Erythroblast (primary cell): Measurements from ENCODE around the gene TH.

Experiments used
- DNase-seq, 2 experiments: peaks; one replicate each; lab custom pipeline; 2025; lab: John Stamatoyannopoulos, UW
- GATA1 ChIP-seq: IDR thresholded peaks from 2 replicates; pipeline ENCODE4 v1.6.1; 2011; ENCODE audit warnings: low read depth, mild to moderate bottlenecking, control low read depth, low read length, moderate library complexity
- POLR2A ChIP-seq: IDR thresholded peaks from 2 replicates; pipeline ENCODE4 v1.6.1; 2011; ENCODE audit warnings: mild to moderate bottlenecking, low read length

The TH gene

GRCh38 chr11:2171591-2172003 is at the start of gene TH:
TSS of gene TH (minus strand) at chr11:2171815. CDS start at chr11:2171786, 29 bp downstream.
- no peak for DNase-seq
- no peak for TF ChIP-seq POLR2A
- no peak for TF ChIP-seq GATA1

GRCh38 chr11:2221024-2221423 is 49.4 kb upstream of the TH start:
- no peak for DNase-seq
- no peak for TF ChIP-seq POLR2A
- TF ChIP-seq GATA1 = no peak

GRCh38 chr11:2220173-2220771 is 48.7 kb upstream of the TH start:
- TF ChIP-seq POLR2A (no peak), GATA1 (no peak)
- no peak for DNase-seq

- DNase-seq = no peak
- no peak for TF ChIP-seq GATA1
- TF ChIP-seq POLR2A = no peak
These were observed 47.9 kb upstream of the TH start for GRCh38 chr11:2219318-2220017.

GRCh38 chr11:2218031-2218633 is 46.5 kb upstream of the TH start:
- no peak for DNase-seq
- TF ChIP-seq POLR2A (no peak), GATA1 (no peak)

GRCh38 chr11:2217211-2218030 is 45.8 kb upstream of the TH start:
- TF ChIP-seq POLR2A = no peak
- TF ChIP-seq GATA1 = no peak
- DNase-seq = no peak

GRCh38 chr11:2216400-2217064 is 44.9 kb upstream of the TH start:
- DNase-seq = no peak
- TF ChIP-seq GATA1 (no peak), POLR2A (no peak)

- no peak for DNase-seq
- TF ChIP-seq POLR2A = no peak
- no peak for TF ChIP-seq GATA1
These were observed 44.2 kb upstream of the TH start for GRCh38 chr11:2215561-2216399.

GRCh38 chr11:2215230-2215560 is 43.6 kb upstream of the TH start:
- no peak for TF ChIP-seq POLR2A
- no peak for TF ChIP-seq GATA1
- DNase-seq = no peak

GRCh38 chr11:2214527-2215229 is 43.1 kb upstream of the TH start:
- no peak for DNase-seq
- no peak for TF ChIP-seq GATA1
- TF ChIP-seq POLR2A = no peak

- DNase-seq = no peak
- no peak for TF ChIP-seq POLR2A
- no peak for TF ChIP-seq GATA1
These were observed 42.4 kb upstream of the TH start for GRCh38 chr11:2213890-2214526.

GRCh38 chr11:2213384-2213842 is 41.8 kb upstream of the TH start:
- DNase-seq = no peak
- no peak for TF ChIP-seq GATA1
- no peak for TF ChIP-seq POLR2A
